GM23338 (cell line): ENCODE measurements around the gene USP17L18.
"Not testable (repeated sequence)": the region's sequence is repeated elsewhere in the genome, so short reads cannot be mapped to it uniquely, and the experiment has no call there.

ENCODE experiments used
- CREB1 ChIP-seq: fragments of 250-450 bp; sonication (Bioruptor Pico); IDR thresholded peaks from 2 replicates; pipeline ENCODE4 v1.5.0; 2020; ENCODE audit warnings: low read depth, mild to moderate bottlenecking, moderate library complexity
- CTCF ChIP-seq, 2 experiments: fragments of 200-600 bp in 1 of 2; sonication (generic) in 1 of 2; conservative IDR thresholded peaks; 2 replicates each; pipeline versions ENCODE4 v1.5.1 to v1.6.1; 2016 to 2017; ENCODE audit warnings: antibody characterized with exemption in 2 of 2, low read depth in 2 of 2, mild to moderate bottlenecking in 2 of 2, moderate library complexity in 1 of 2
- ETS1 ChIP-seq: IDR thresholded peaks from 2 replicates; pipeline ENCODE4 v1.6.1; 2016; ENCODE audit warnings: antibody characterized with exemption
- EZH2 ChIP-seq: fragments of 200-600 bp; sonication (generic); IDR thresholded peaks from one replicate; pipeline ENCODE4 v1.8.0; 2017; ENCODE audit warnings: antibody characterized with exemption, mild to moderate bottlenecking, low read depth; ENCODE audit not compliant: unreplicated experiment
- EZH2phosphoT487 ChIP-seq: fragments of 200-600 bp; sonication (generic); IDR thresholded peaks from one replicate; pipeline ENCODE4 v1.8.1; 2018; ENCODE audit warnings: antibody characterized with exemption; ENCODE audit not compliant: unreplicated experiment
- POLR2AphosphoS5 ChIP-seq: IDR thresholded peaks from 2 replicates; pipeline ENCODE4 v1.6.1; 2016; ENCODE audit warnings: antibody characterized with exemption, low read depth
- REST ChIP-seq: IDR thresholded peaks from one replicate; pipeline ENCODE4 v1.6.1; 2018; ENCODE audit warnings: antibody characterized with exemption; ENCODE audit not compliant: unreplicated experiment
- ZNF331 ChIP-seq: fragments of 250-450 bp; sonication (Bioruptor Pico); IDR thresholded peaks from 2 replicates; pipeline ENCODE4 v1.5.0; 2020; ENCODE audit warnings: low read depth, mild to moderate bottlenecking, moderate library complexity

- TF ChIP-seq CTCF (conservative IDR thresholded peaks at IDR 0.05; ENCODE audit: low read depth in 2 of 2), result 0 out of 4 replicates have a peak, but pooled peaks of 1 of the 2 experiments have one; percentile 4
- not testable (repeated sequence) for TF ChIP-seq ZNF331 (CRISPR knock-in tag); POLR2AphosphoS5; CREB1 (CRISPR knock-in tag); REST; EZH2; EZH2phosphoT487; ETS1
Observed at GRCh38 chr4:9230249-9230648, 18.2 kb upstream of the USP17L18 start.
